IMR-90 (cell line): ENCODE results near the gene THADA. TPM values are rescaled to one million over a fixed set of nuclear protein-coding genes. Genes with fewer than 3 reads are reported as not detected.

Source experiments
- ATAC-seq: fragments of 200-7000 bp; cut with Tn5 transposase; 2 replicates; pipeline ENCODE4 v1.9.1; 2020; ENCODE audit warnings: low read depth, mild to moderate bottlenecking, moderate library complexity
- BruUV-seq: library from RNA; stranded (reverse); fragments of 400-500 nt; replicated peaks from 2 replicates; lab custom pipeline; 2021; lab: Mats Ljungman, UMichigan
- CTCF ChIA-PET: fragments of 300-600 bp; formaldehyde crosslinking; extraction: SDS; loops from one replicate; lab custom pipeline; 2021; ENCODE audit warnings: antibody characterized with exemption; lab: Yijun Ruan, JAX
- POLR2A ChIA-PET: fragments of 300-600 bp; sonication (Branson Sonifier 250); formaldehyde crosslinking; loops from one replicate; lab custom pipeline; 2022; ENCODE audit warnings: antibody characterized with exemption; ENCODE audit not compliant: unreplicated experiment; lab: Charles Lee
- DNase-seq: peaks from one replicate; pipeline ENCODE4 v3.0.0; 2013
- H2AFZ ChIP-seq: replicated peaks from 2 replicates; pipeline ENCODE3; 2013; ENCODE audit warnings: low read length, mild to moderate bottlenecking; ENCODE audit not compliant: poor library complexity
- H2AK5ac ChIP-seq: 2 replicates; pipeline ENCODE4 v1.6.1; 2013; ENCODE audit warnings: low read depth, low read length, inconsistent platforms
- H2AK9ac ChIP-seq: replicated peaks from 2 replicates; pipeline ENCODE3; 2013; ENCODE audit warnings: mild to moderate bottlenecking, low read depth, low read length, moderate library complexity; ENCODE audit not compliant: poor library complexity
- H2BK120ac ChIP-seq: 2 replicates; pipeline ENCODE4 v1.6.1; 2013; ENCODE audit warnings: low read depth, low read length, inconsistent platforms
- H2BK15ac ChIP-seq: 3 replicates; pipeline ENCODE4 v1.6.1; 2013; ENCODE audit warnings: low read depth, low read length, inconsistent platforms
- H2BK20ac ChIP-seq: 2 replicates; pipeline ENCODE4 v1.6.1; 2013; ENCODE audit warnings: low read depth, mild to moderate bottlenecking, inconsistent platforms, low read length, moderate library complexity
- H2BK5ac ChIP-seq: 2 replicates; pipeline ENCODE4 v1.6.1; 2013; ENCODE audit warnings: mild to moderate bottlenecking, low read depth, low read length, inconsistent platforms; ENCODE audit not compliant: poor library complexity, severe bottlenecking
- H3K14ac ChIP-seq: replicated peaks from 2 replicates; pipeline ENCODE4 v1.6.1; 2013; ENCODE audit warnings: low read depth, low read length, inconsistent platforms
- H3K18ac ChIP-seq: 2 replicates; pipeline ENCODE4 v1.6.1; 2013; ENCODE audit warnings: low read depth, low read length, control low read depth
- H3K23ac ChIP-seq: 2 replicates; pipeline ENCODE4 v1.6.1; 2013; ENCODE audit warnings: low read depth, low read length, inconsistent platforms
- H3K27ac ChIP-seq: 2 replicates; pipeline ENCODE4 v1.5.1; 2013; ENCODE audit warnings: mild to moderate bottlenecking, control low read depth, low read length; ENCODE audit not compliant: insufficient read depth
- H3K27me3 ChIP-seq: 2 replicates; pipeline ENCODE4 v1.6.1; 2013; ENCODE audit warnings: low read length; ENCODE audit not compliant: control insufficient read depth, insufficient read depth
- H3K36me3 ChIP-seq: 2 replicates; pipeline ENCODE4 v1.6.1; 2013; ENCODE audit warnings: low read length, mixed read lengths; ENCODE audit not compliant: control insufficient read depth, insufficient read depth
- H3K4ac ChIP-seq: 2 replicates; pipeline ENCODE4 v1.6.1; 2013; ENCODE audit warnings: low read depth, low read length, inconsistent platforms
- H3K4me1 ChIP-seq: 2 replicates; pipeline ENCODE4 v1.6.1; 2013; ENCODE audit warnings: low read length, mixed read lengths; ENCODE audit not compliant: control insufficient read depth, insufficient read depth
- H3K4me2 ChIP-seq: 2 replicates; pipeline ENCODE4 v1.6.1; 2013; ENCODE audit warnings: low read depth, mild to moderate bottlenecking, control low read depth, low read length, moderate library complexity
- H3K4me3 ChIP-seq: 2 replicates; pipeline ENCODE4 v1.5.1; 2013; ENCODE audit warnings: low read depth, mild to moderate bottlenecking, control low read depth, low read length, moderate library complexity; ENCODE audit not compliant: insufficient read depth
- H3K56ac ChIP-seq: 2 replicates; pipeline ENCODE4 v1.6.1; 2013; ENCODE audit warnings: low read length, inconsistent platforms; ENCODE audit not compliant: insufficient read depth; ENCODE audit errors: extremely low read depth
- H3K79me1 ChIP-seq, 2 experiments: 2 replicates each; pipeline ENCODE4 v1.6.1; 2013; ENCODE audit warnings: low read length in 2 of 2, inconsistent platforms in 1 of 2, low read depth in 1 of 2
- H3K9ac ChIP-seq: 2 replicates; pipeline ENCODE4 v1.6.1; 2013; ENCODE audit warnings: low read depth, low read length, control low read depth
- H3K9me1 ChIP-seq: 2 replicates; pipeline ENCODE4 v1.6.1; 2013; ENCODE audit warnings: low read length, inconsistent platforms; ENCODE audit not compliant: insufficient read depth
- H3K9me3 ChIP-seq: 2 replicates; pipeline ENCODE4 v1.6.1; 2013; ENCODE audit warnings: low read length; ENCODE audit not compliant: control insufficient read depth, insufficient read depth
- H4K20me1 ChIP-seq: 2 replicates; pipeline ENCODE4 v1.6.1; 2013; ENCODE audit warnings: low read length, inconsistent platforms; ENCODE audit not compliant: insufficient read depth
- H4K5ac ChIP-seq: 2 replicates; pipeline ENCODE4 v1.6.1; 2013; ENCODE audit warnings: mild to moderate bottlenecking, low read depth, low read length, control low read depth
- H4K8ac ChIP-seq, 2 experiments: 2 replicates each; pipeline ENCODE4 v1.6.1; 2013; ENCODE audit warnings: low read depth in 2 of 2, low read length in 2 of 2, control low read depth in 1 of 2, inconsistent platforms in 1 of 2
- H4K91ac ChIP-seq: 2 replicates; pipeline ENCODE4 v1.6.1; 2013; ENCODE audit warnings: low read depth, low read length, inconsistent platforms; ENCODE audit not compliant: insufficient read depth
- MAFK ChIP-seq: IDR thresholded peaks from 2 replicates; pipeline ENCODE4 v1.6.1; 2012; ENCODE audit warnings: low read depth, low read length, improper control_type of control experiment
- MAZ ChIP-seq: IDR thresholded peaks from 2 replicates; pipeline ENCODE4 v1.6.1; 2012; ENCODE audit warnings: low read depth, mild to moderate bottlenecking, low read length, improper control_type of control experiment, moderate library complexity, borderline replicate concordance
- MXI1 ChIP-seq: IDR thresholded peaks from 2 replicates; pipeline ENCODE4 v1.6.1; 2012; ENCODE audit warnings: low read depth, mild to moderate bottlenecking, low read length, moderate library complexity, borderline replicate concordance
- RCOR1 ChIP-seq: IDR thresholded peaks from 2 replicates; pipeline ENCODE4 v1.6.1; 2012; ENCODE audit warnings: mild to moderate bottlenecking, low read length, improper control_type of control experiment; ENCODE audit not compliant: insufficient replicate concordance
- WGBS, 2 experiments: methylation state at CpG; one replicate each; pipeline versions ENCODE4 v1.1.5 to v1.1.7; 2013; ENCODE audit warnings: missing lambda C conversion rate in 2 of 2; ENCODE audit not compliant: insufficient read length in 1 of 2; ENCODE audit errors: extremely low coverage in 2 of 2; 5-methylcytosine and 5-hydroxymethylcytosine counted together
- dilution Hi-C: fragments of 300-500 bp; cut with HindIII; formaldehyde crosslinking; loops from one replicate; pipeline ENCODE4 v1.14.3; 2018; ENCODE audit warnings: low sequenced_read_pairs; ENCODE audit not compliant: unreplicated experiment
- in situ Hi-C: fragments of 300-500 bp; cut with MboI; formaldehyde crosslinking; loops from 3 replicates; pipeline ENCODE4 v1.14.3; 2019; ENCODE audit warnings: low sequenced_read_pairs, inconsistent platforms, mixed read lengths
- intact Hi-C: fragments of 100-400 bp; cut with micrococcal nuclease; formaldehyde crosslinking; loops from 2 replicates; pipeline ENCODE4 v1.10.0; 2022
- polyA plus RNA-seq, 3 experiments: library from polyadenylated mRNA; depleted of rRNA; stranded (reverse); fragments of >200 nt; gene quantifications; 2 replicates each; pipeline ENCODE4 v1.2.3, GENCODE V29; 2012; ENCODE audit warnings: low replicate concordance in 1 of 3
- total RNA-seq: library from RNA; depleted of rRNA; stranded (reverse); fragments of >200 nt; gene quantifications from 2 replicates; pipeline ENCODE4 v1.2.3, GENCODE V29; 2012

THADA gene
- total and polyA plus RNA-seq, 2 of the 4 experiments (the other 2 are of a cell fraction) = 10.5 to 21.3 TPM

- H4K5ac ChIP-seq = 0 out of 2 replicates have a peak overlapping the region, but pooled peaks have one; percentile 25
- no peak overlapping the region for H3K27ac ChIP-seq
- ChIA-PET POLR2A (no interaction called here), CTCF (no interaction called here)
- H4K20me1 ChIP-seq = no peaks in the 10 kb centered on the region
- H2BK20ac ChIP-seq = peak overlapping the region; percentile 55
- no peak overlapping the region for H2BK5ac ChIP-seq
- H4K91ac ChIP-seq = peak overlapping the region; percentile 11; the same call in 1 of the 2 replicates
- H3K14ac ChIP-seq = no peak overlapping the region
- dilution Hi-C loops = no loop called here
- no peak overlapping the region for H2AK9ac ChIP-seq
- 88% methylated on average over 1 of the region's 3 CpGs; no CpG with 5 or more reads in 1 of the 2 experiments for WGBS, 2 experiments
- no TSS peak for BruUV-seq
- peaks cover 2 to 4% of the 10 kb centered on the region in 2 experiments; a peak in 2 of 4 replicates for H3K79me1 ChIP-seq
- no peak overlapping the region for H3K9ac ChIP-seq
- ATAC-seq (no peak), DNase-seq (no peak)
- H3K4ac ChIP-seq = peak overlapping the region; percentile 38
- H3K56ac ChIP-seq = no peak overlapping the region
- H3K23ac ChIP-seq = 0 out of 2 replicates have a peak overlapping the region, but pooled peaks have one; percentile 3
- H2BK15ac ChIP-seq = peak overlapping the region; percentile 37; the same call in 1 of the 3 replicates
- no peak overlapping the region for H3K4me3 ChIP-seq
- H2AFZ ChIP-seq = no peak overlapping the region
- H3K36me3 ChIP-seq = no peaks in the 10 kb centered on the region
- TF ChIP-seq MAFK (peak; percentile 70), MXI1 (no peak), MAZ (no peak), RCOR1 (no peak)
- no peaks in the 10 kb centered on the region for H3K9me3 ChIP-seq
- H3K4me2 ChIP-seq = no peak overlapping the region
- peak overlapping the region; percentile 2; the same call in 1 of the 2 replicates for H2AK5ac ChIP-seq
- H2BK120ac ChIP-seq = peak overlapping the region; percentile 49
- intact Hi-C loops = loop anchor here (5.0 kb wide), 1 partner anchor 34 kb away; no protein-coding TSS in a partner anchor
- in situ Hi-C loops = no loop called here
- H3K18ac ChIP-seq = peak overlapping the region; percentile 1; the same call in 1 of the 2 replicates
- H3K9me1 ChIP-seq = peaks cover 9% of the 10 kb centered on the region
- H4K8ac ChIP-seq = no peak overlapping the region
- no peaks in the 10 kb centered on the region for H3K27me3 ChIP-seq
- peaks cover 22% of the 10 kb centered on the region for H3K4me1 ChIP-seq
Observed at GRCh38 chr2:43461453-43462073, 134.3 kb downstream of the THADA start.
